ENCODE measurements around the gene PCNX1.

- TF ChIP-seq CTCF (IDR thresholded peaks at IDR 0.05) (no peak), EZH2 (IDR thresholded peaks at IDR 0.05; ENCODE audit: borderline replicate concordance, insufficient read depth, low read depth, low read length, poor library complexity, severe bottlenecking) (no peak)
Observed at GRCh38 chr14:70893858-70894291, 13.4 kb upstream of the PCNX1 start.
